Measurements from ENCODE around the gene EPOP. TPM values are rescaled to one million over a fixed set of nuclear protein-coding genes. Genes with fewer than 3 reads are reported as not detected.

Gene EPOP
- total and polyA plus RNA-seq, 2 of the 13 experiments (the other 11 are each of a cell fraction or from before 2014, with no cell fraction given) = 14.7 to 37.8 TPM

GRCh38 chr17:38674014-38674748, 576 bp downstream of the EPOP start (continued):
- TF ChIP-seq KAT2B (IDR thresholded peaks at IDR 0.05; ENCODE audit: borderline replicate concordance, low read depth, low read length) (no peak), ZNF740 (CRISPR knock-in tag; IDR thresholded peaks at IDR 0.05) (no peak), ZNF275 (CRISPR knock-in tag; IDR thresholded peaks at IDR 0.05; ENCODE audit: borderline replicate concordance) (no peak), SNAPC2 (CRISPR knock-in tag; IDR thresholded peaks at IDR 0.05) (no peak; the same call in 1 of the 2 replicates), NAIF1 (CRISPR knock-in tag; IDR thresholded peaks at IDR 0.05; ENCODE audit: borderline replicate concordance) (no peak), ZNF282 (IDR thresholded peaks at IDR 0.05; ENCODE audit: partially characterized antibody) (no peak), GATA4 (IDR thresholded peaks at IDR 0.05; ENCODE audit: borderline replicate concordance, low read depth) (no peak), ARNT2 (CRISPR knock-in tag; IDR thresholded peaks at IDR 0.05; ENCODE audit: low read depth) (0 out of 2 replicates have a peak, but pooled peaks have one; percentile 5), SALL1 (CRISPR knock-in tag; IDR thresholded peaks at IDR 0.05) (no peak), NFRKB (IDR thresholded peaks at IDR 0.05) (no peak), ZNF101 (CRISPR knock-in tag; IDR thresholded peaks at IDR 0.05; ENCODE audit: borderline replicate concordance, low read depth) (no peak), ZFP82 (CRISPR knock-in tag; IDR thresholded peaks at IDR 0.05; ENCODE audit: borderline replicate concordance) (no peak)
- TF ChIP-seq, protein P1, sequence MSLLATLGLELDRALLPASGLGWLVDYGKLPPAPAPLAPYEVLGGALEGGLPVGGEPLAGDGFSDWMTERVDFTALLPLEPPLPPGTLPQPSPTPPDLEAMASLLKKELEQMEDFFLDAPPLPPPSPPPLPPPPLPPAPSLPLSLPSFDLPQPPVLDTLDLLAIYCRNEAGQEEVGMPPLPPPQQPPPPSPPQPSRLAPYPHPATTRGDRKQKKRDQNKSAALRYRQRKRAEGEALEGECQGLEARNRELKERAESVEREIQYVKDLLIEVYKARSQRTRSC (CRISPR knock-in tag; IDR thresholded peaks at IDR 0.05; ENCODE audit: low read depth) = no peak
- TF ChIP-seq, protein P2, sequence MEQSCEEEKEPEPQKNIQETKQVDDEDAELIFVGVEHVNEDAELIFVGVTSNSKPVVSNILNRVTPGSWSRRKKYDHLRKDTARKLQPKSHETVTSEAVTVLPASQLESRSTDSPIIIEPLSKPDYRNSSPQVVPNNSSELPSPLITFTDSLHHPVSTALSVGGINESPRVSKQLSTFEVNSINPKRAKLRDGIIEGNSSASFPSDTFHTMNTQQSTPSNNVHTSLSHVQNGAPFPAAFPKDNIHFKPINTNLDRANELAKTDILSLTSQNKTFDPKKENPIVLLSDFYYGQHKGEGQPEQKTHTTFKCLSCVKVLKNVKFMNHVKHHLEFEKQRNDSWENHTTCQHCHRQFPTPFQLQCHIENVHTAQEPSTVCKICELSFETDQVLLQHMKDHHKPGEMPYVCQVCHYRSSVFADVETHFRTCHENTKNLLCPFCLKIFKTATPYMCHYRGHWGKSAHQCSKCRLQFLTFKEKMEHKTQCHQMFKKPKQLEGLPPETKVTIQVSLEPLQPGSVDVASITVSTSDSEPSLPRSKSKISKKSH (CRISPR knock-in tag; IDR thresholded peaks at IDR 0.05; ENCODE audit: borderline replicate concordance) = no peak
- TF ChIP-seq, protein P3, sequence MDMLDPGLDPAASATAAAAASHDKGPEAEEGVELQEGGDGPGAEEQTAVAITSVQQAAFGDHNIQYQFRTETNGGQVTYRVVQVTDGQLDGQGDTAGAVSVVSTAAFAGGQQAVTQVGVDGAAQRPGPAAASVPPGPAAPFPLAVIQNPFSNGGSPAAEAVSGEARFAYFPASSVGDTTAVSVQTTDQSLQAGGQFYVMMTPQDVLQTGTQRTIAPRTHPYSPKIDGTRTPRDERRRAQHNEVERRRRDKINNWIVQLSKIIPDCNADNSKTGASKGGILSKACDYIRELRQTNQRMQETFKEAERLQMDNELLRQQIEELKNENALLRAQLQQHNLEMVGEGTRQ (IDR thresholded peaks at IDR 0.05; ENCODE audit: low read depth, low read length) = no peak
- TF ChIP-seq, protein P3 (CRISPR knock-in tag; IDR thresholded peaks at IDR 0.05; ENCODE audit: borderline replicate concordance) = no peak
- TF ChIP-seq, protein P4, sequence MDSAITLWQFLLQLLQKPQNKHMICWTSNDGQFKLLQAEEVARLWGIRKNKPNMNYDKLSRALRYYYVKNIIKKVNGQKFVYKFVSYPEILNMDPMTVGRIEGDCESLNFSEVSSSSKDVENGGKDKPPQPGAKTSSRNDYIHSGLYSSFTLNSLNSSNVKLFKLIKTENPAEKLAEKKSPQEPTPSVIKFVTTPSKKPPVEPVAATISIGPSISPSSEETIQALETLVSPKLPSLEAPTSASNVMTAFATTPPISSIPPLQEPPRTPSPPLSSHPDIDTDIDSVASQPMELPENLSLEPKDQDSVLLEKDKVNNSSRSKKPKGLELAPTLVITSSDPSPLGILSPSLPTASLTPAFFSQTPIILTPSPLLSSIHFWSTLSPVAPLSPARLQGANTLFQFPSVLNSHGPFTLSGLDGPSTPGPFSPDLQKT (CRISPR knock-in tag; IDR thresholded peaks at IDR 0.05; ENCODE audit: borderline replicate concordance) = no peak
